ENCODE results near the gene DSCAML1. TPM values are rescaled to one million over a fixed set of nuclear protein-coding genes. Genes with fewer than 3 reads are reported as not detected.

Gene DSCAML1
- total RNA-seq, 1 experiment from 2014 or later: 0.15 TPM

GRCh38 chr11:117520966-117521365 is 276.1 kb downstream of the DSCAML1 start:
- Histone ChIP-seq H2AK5ac (ENCODE audit: insufficient read length, low read length) (no peak overlapping the region), H3K4me2 (ENCODE audit: insufficient read depth, insufficient read length, low read length) (no peak overlapping the region), H2BK120ac (ENCODE audit: low read depth, low read length, poor library complexity, severe bottlenecking) (no peak overlapping the region), H3K9me3 (ENCODE audit: control insufficient read depth, low read depth, low read length) (no peaks in the 10 kb centered on the region), H3K4ac (ENCODE audit: low read depth, low read length) (no peak overlapping the region), H2BK12ac (ENCODE audit: insufficient read length, low read depth, low read length) (no peak overlapping the region), H3K9ac (ENCODE audit: extremely low read depth, insufficient read length, low read length) (no peak overlapping the region), H3K79me1 (ENCODE audit: insufficient read depth, low read depth, low read length, poor library complexity, severe bottlenecking) (no peaks in the 10 kb centered on the region), H3K23ac (ENCODE audit: insufficient read length, low read depth, low read length) (no peak overlapping the region), H2BK5ac (ENCODE audit: insufficient read length, low read length) (no peak overlapping the region), H3T11ph (ENCODE audit: low read length) (no peak overlapping the region), H3K79me2 (ENCODE audit: insufficient read depth, low read length) (no peaks in the 10 kb centered on the region), H4K8ac (replicated peaks; ENCODE audit: insufficient read length, low read depth, low read length) (no peak overlapping the region), H3K27me3 (ENCODE audit: insufficient read depth, low read length) (no peaks in the 10 kb centered on the region), H4K91ac (ENCODE audit: insufficient read length, low read depth, low read length) (no peak overlapping the region), H2BK20ac (ENCODE audit: low read depth, low read length, poor library complexity, severe bottlenecking) (no peak overlapping the region), H3K18ac (ENCODE audit: insufficient read length, low read depth, low read length) (no peak overlapping the region), H2BK15ac (ENCODE audit: low read depth, low read length) (no peak overlapping the region), H4K20me1 (ENCODE audit: control insufficient read depth, insufficient read depth, insufficient read length) (no peaks in the 10 kb centered on the region), H2AFZ (ENCODE audit: low read length) (no peak overlapping the region), H4K5ac (ENCODE audit: insufficient read length, low read depth, low read length) (no peak overlapping the region), H3K27ac (ENCODE audit: insufficient read length, low read depth, low read length) (no peak overlapping the region), H3K56ac (ENCODE audit: insufficient read length, low read depth, low read length) (no peak overlapping the region), H3K23me2 (ENCODE audit: insufficient read length, low read depth, low read length, poor library complexity, severe bottlenecking) (no peaks in the 10 kb centered on the region), H3K4me1 (ENCODE audit: insufficient read depth, low read length) (no peaks in the 10 kb centered on the region; the same call in 1 of the 2 replicates), H3K14ac (ENCODE audit: insufficient read depth, low read length) (no peak overlapping the region; the same call in 1 of the 2 replicates)
- no peaks in the 10 kb centered on the region for H3K36me3 Mint-ChIP-seq (ENCODE audit: insufficient read depth in 1 of 3, low read depth in 3 of 3)
- H3K4me3 Mint-ChIP-seq: no peak overlapping the region
- no peak for TF ChIP-seq CTCF (conservative IDR thresholded peaks at IDR 0.05)
- H3K9me3 Mint-ChIP-seq: no peaks in the 10 kb centered on the region; a peak in 1 of 5 replicates
- no peak overlapping the region for H3K27ac Mint-ChIP-seq
- H3K27me3 Mint-ChIP-seq (ENCODE audit: low read depth): peaks cover 3% of the 10 kb centered on the region
- no CpG with 5 or more reads among the region's 21 CpGs for WGBS (ENCODE audit: extremely low coverage, insufficient read length, low lambda C conversion rate)
- DNase-seq: no peak
- peaks cover 7 to 24% of the 10 kb centered on the region in 2 experiments for H3K4me1 Mint-ChIP-seq

All from H9 (cell line).